Mucosa of rectum (tissue), 2 donors: Measurements from ENCODE around the gene PAPOLA.

Experiments
- H3K27ac ChIP-seq, 2 donors: one replicate each; pipeline ENCODE4 v1.7.0; 2013; ENCODE audit warnings: inconsistent platforms in 2 of 2, low read depth in 2 of 2, low read length in 2 of 2
- H3K27me3 ChIP-seq, 2 donors: one replicate each; pipeline ENCODE4 v1.7.0; 2013; ENCODE audit warnings: low read length in 2 of 2; ENCODE audit not compliant: control insufficient read depth in 2 of 2, insufficient read depth in 2 of 2
- H3K36me3 ChIP-seq, 2 donors: one replicate each; pipeline ENCODE4 v1.7.0; 2013; ENCODE audit warnings: low read length in 2 of 2; ENCODE audit not compliant: control insufficient read depth in 2 of 2, insufficient read depth in 2 of 2
- H3K4me1 ChIP-seq, 2 donors: one replicate each; pipeline ENCODE4 v1.7.0; 2013; ENCODE audit warnings: low read length in 2 of 2, mild to moderate bottlenecking in 1 of 2; ENCODE audit not compliant: control insufficient read depth in 2 of 2, insufficient read depth in 2 of 2
- H3K4me3 ChIP-seq, 2 donors: one replicate each; pipeline ENCODE4 v1.7.0; 2013; ENCODE audit warnings: low read length in 2 of 2
- H3K9ac ChIP-seq, 2 donors: one replicate each; pipeline ENCODE4 v1.7.0; 2013; ENCODE audit warnings: low read length in 2 of 2, low read depth in 1 of 2, mild to moderate bottlenecking in 1 of 2
- H3K9me3 ChIP-seq, 2 donors: one replicate each; pipeline ENCODE4 v1.7.0; 2013; ENCODE audit warnings: low read length in 2 of 2; ENCODE audit not compliant: control insufficient read depth in 2 of 2
- donor health status: healthy.
- donor health status: Normal muscosa, but diverticular disease.

PAPOLA gene

DNA sequence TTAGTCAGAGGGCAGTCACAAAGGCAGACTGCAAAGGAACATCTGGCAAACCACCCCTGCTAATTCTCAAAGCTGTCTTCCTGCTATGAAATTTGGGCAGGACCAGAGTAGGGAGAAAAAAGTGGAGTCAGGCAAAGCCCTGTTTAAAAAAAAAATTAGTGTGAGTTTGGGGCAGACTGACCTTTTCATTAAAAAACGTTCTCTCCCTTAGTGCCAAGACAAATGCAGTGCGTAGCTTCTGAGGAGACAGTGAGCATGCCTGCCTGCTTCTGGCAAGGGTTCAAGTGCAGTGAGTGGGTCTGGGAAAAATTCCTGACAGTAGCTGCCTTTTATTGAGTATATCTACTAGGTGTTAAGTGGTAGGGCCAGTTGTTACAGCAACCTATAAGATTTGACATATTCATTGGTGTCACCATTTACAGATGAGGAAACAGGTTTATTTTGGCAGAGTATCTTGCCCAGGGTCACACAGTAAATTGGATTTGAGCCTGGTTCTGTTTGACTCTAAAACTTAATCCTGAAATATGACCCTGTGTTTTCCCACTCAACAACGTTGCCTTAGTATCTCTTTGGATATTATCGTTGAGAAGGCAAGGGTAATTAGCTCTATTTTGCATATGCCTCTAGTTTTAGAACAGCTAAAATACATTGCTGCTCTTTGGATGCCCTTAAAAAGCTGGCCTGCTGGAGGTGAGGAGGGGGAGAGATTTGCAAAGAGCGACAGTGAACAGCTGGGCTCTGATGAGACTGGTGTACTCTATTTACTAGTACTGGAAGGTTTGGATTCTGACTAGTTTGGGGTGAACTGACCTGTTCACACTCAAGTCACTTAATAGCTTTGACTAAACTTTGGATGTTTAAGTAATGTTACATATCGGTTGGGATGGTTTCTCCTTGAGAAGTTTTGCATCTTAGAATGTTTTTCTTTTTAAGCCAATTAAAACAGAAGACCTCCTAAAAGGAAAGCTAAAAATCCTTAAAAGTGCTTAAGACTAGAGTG lies 72.8 kb downstream of the PAPOLA start:
- Histone ChIP-seq H3K4me1 (no peaks in the 10 kb centered on the region), H3K27me3 (no peaks in the 10 kb centered on the region), H3K27ac (no peak overlapping the region), H3K9me3 (no peaks in the 10 kb centered on the region), H3K36me3 (peaks cover 2 to 5% of the 10 kb centered on the region in 2 donors), H3K9ac (no peak overlapping the region), H3K4me3 (no peak overlapping the region)

- no peaks in the 10 kb centered on the region for H3K27me3 ChIP-seq
- H3K27ac ChIP-seq = no peak overlapping the region
- peaks cover 2 to 5% of the 10 kb centered on the region in 2 donors for H3K36me3 ChIP-seq
- H3K9ac ChIP-seq = no peak overlapping the region
- H3K4me1 ChIP-seq = no peaks in the 10 kb centered on the region
- H3K9me3 ChIP-seq = no peaks in the 10 kb centered on the region
- no peak overlapping the region for H3K4me3 ChIP-seq
Observed at GRCh38 chr14:96576359-96576758, 74.2 kb downstream of the PAPOLA start.

DNA sequence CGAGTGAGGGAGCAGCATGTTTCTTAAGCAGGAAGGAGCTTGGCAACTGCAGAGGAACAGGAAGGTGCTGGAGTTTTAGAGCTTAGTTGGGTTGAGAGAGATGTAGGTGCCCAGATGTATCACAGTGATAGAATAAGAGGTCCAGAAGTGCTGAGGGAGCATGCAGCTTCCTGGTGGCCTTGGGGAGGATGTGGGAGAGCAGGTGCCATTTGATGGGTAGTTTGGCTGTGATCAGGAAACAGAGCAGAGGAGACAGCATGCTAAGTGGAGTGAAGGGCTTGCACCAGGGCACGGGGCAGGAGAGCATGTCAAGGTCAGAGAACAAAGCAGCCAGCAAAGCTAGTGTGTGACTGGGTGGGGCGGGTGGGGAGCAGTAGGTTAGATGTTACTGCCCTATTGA lies 74.8 kb downstream of the PAPOLA start:
- peaks cover 0 to 5% of the 10 kb centered on the region in 2 donors for H3K36me3 ChIP-seq
- peaks cover 0 to 2% of the 10 kb centered on the region in 2 donors for H3K27me3 ChIP-seq
- no peaks in the 10 kb centered on the region for H3K9me3 ChIP-seq
- no peak overlapping the region for H3K9ac ChIP-seq
- no peak overlapping the region for H3K27ac ChIP-seq
- no peak overlapping the region for H3K4me3 ChIP-seq
- H3K4me1 ChIP-seq = no peaks in the 10 kb centered on the region

DNA sequence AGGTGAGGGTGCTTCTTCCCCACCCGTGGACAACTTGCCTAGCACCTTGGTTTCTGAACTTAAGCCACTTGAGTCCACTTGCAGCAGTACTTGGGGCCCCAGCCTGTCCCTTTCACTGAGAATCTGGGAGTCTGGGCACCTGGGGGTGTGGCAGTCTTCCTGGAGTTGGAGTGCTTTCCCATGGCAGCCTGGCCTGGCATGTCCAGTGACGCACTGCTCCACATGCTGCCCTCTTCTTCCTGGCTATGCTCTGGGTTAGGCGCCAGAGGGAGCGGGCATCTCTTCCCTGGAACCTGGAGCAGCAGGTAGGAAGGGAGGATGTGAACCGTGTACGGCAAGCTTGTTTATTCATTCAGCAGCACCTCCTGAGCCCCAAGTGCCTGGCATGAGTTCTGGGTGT lies 76.4 kb downstream of the PAPOLA start:
- Histone ChIP-seq H3K9me3 (no peaks in the 10 kb centered on the region), H3K27me3 (peaks cover 3 to 4% of the 10 kb centered on the region in 2 donors), H3K4me3 (no peak overlapping the region), H3K4me1 (no peaks in the 10 kb centered on the region), H3K36me3 (no peaks in the 10 kb centered on the region), H3K9ac (no peak overlapping the region), H3K27ac (no peak overlapping the region)

- Histone ChIP-seq H3K27ac (no peak overlapping the region), H3K27me3 (peaks cover 7 to 11% of the 10 kb centered on the region in 2 donors), H3K9ac (no peak overlapping the region), H3K4me1 (no peaks in the 10 kb centered on the region), H3K4me3 (no peak overlapping the region), H3K9me3 (no peaks in the 10 kb centered on the region), H3K36me3 (no peaks in the 10 kb centered on the region)
Observed at GRCh38 chr14:96579358-96579757, 77.2 kb downstream of the PAPOLA start.

GRCh38 chr14:96579855-96580254 lies 77.7 kb downstream of the PAPOLA start:
- H3K4me3 ChIP-seq = no peak overlapping the region
- no peaks in the 10 kb centered on the region for H3K4me1 ChIP-seq
- no peaks in the 10 kb centered on the region for H3K9me3 ChIP-seq
- no peak overlapping the region for H3K9ac ChIP-seq
- H3K36me3 ChIP-seq = no peaks in the 10 kb centered on the region
- peaks cover 9 to 16% of the 10 kb centered on the region in 2 donors for H3K27me3 ChIP-seq
- no peak overlapping the region for H3K27ac ChIP-seq

DNA sequence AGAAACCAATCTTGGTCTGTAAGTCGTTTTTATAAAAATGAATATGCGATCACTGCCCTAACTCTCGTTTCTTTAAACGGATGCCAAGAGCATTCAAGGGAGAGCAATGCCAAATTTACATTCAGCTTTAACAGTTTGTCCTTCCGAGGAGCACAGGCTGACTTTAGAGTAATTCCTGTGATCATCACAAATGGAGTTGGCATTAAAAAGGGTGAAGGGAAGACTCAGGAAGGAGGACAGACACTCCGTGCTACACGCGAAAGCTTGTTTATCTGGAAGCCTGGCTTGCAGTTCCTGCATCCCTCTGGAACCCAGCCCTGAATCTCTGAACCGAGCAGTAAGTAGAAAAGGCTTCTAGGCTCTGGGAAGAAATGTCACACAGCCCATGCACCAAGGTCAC lies 78.4 kb downstream of the PAPOLA start:
- H3K27me3 ChIP-seq = peaks cover 16 to 23% of the 10 kb centered on the region in 2 donors
- no peak overlapping the region for H3K27ac ChIP-seq
- H3K4me1 ChIP-seq = no peaks in the 10 kb centered on the region
- H3K9ac ChIP-seq = no peak overlapping the region
- H3K36me3 ChIP-seq = no peaks in the 10 kb centered on the region
- H3K4me3 ChIP-seq = no peak overlapping the region
- no peaks in the 10 kb centered on the region for H3K9me3 ChIP-seq

GRCh38 chr14:96581026-96581425 lies 78.8 kb downstream of the PAPOLA start:
- H3K9me3 ChIP-seq = no peaks in the 10 kb centered on the region
- no peaks in the 10 kb centered on the region for H3K36me3 ChIP-seq
- peaks cover 16 to 23% of the 10 kb centered on the region in 2 donors for H3K27me3 ChIP-seq
- no peaks in the 10 kb centered on the region for H3K4me1 ChIP-seq
- H3K4me3 ChIP-seq = no peak overlapping the region
- no peak overlapping the region for H3K9ac ChIP-seq
- no peak overlapping the region for H3K27ac ChIP-seq

GRCh38 chr14:96581902-96582301 lies 79.7 kb downstream of the PAPOLA start:
- no peaks in the 10 kb centered on the region for H3K4me1 ChIP-seq
- H3K9me3 ChIP-seq = no peaks in the 10 kb centered on the region
- H3K27ac ChIP-seq = no peak overlapping the region
- H3K36me3 ChIP-seq = no peaks in the 10 kb centered on the region
- H3K27me3 ChIP-seq = peaks cover 16 to 29% of the 10 kb centered on the region in 2 donors
- H3K4me3 ChIP-seq = no peak overlapping the region
- H3K9ac ChIP-seq = no peak overlapping the region

DNA sequence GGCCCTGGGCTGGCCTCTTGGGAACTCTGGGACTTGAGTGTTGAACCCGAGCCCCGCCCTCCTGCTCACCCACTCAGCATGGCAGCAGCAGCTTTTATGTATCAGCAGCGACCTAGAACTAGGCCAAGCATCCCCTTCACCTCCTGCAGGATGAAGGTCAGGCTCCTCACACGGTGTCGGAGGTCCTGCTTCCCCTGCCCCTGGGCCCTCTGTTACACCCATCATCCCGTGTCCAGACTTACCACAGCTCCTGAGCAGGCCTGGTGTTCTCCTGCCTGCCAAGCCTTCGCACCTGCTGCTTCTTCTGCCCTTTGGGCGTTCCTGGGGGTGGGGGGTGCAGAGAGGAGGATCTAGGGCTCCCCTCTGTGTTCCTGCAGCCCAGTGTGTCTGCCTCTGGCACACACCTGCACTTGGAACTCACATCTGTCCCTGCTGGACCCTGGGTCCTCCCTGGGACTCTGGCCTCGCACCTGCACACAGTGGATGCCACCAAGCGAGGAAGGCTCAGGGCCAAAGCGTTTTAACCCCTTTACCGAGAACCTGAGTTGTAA lies 80.3 kb downstream of the PAPOLA start:
- H3K9me3 ChIP-seq = no peaks in the 10 kb centered on the region
- no peaks in the 10 kb centered on the region for H3K4me1 ChIP-seq
- H3K9ac ChIP-seq = no peak overlapping the region
- no peaks in the 10 kb centered on the region for H3K36me3 ChIP-seq
- peaks cover 16 to 31% of the 10 kb centered on the region in 2 donors for H3K27me3 ChIP-seq
- no peak overlapping the region for H3K4me3 ChIP-seq
- no peak overlapping the region for H3K27ac ChIP-seq
